Measurements from ENCODE around the gene DNAJB9. TPM values are rescaled to one million over a fixed set of nuclear protein-coding genes. Genes with fewer than 3 reads are reported as not detected.

The DNAJB9 gene
- polyA plus RNA-seq, 3 donors: 18.1 to 20.7 (median 18.4) TPM

DNA sequence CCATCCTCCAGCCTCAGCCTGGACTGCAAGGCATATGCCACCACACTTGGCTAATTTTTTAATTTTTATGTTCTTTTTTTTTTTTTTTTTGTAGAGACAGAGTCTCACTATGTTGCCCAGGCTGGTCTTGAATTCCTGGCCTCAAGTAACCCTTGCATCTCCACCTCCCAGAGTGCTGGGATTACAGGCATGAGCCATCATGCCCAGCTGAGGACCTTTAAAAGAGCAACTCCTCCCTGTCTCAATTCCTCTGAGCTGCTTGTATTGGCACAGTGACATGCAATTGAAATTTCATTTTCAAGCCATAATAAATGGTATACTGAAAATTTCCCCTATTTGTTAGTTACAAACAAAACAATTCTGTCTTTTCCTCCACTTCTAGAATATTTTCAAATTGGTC lies 19.5 kb downstream of the DNAJB9 start:
- Histone ChIP-seq H2AFZ (ENCODE audit: insufficient read depth, low read depth, low read length, poor library complexity, severe bottlenecking) (no peak overlapping the region), H3K4me1 (ENCODE audit: control insufficient read depth in 1 of 2, insufficient read depth in 2 of 2, low read length in 2 of 2) (no peaks in the 10 kb centered on the region), H3K9ac (ENCODE audit: insufficient read depth, low read length, poor library complexity, severe bottlenecking) (no peak overlapping the region), H3K36me3 (replicated peaks in 1 of 2; ENCODE audit: control insufficient read depth in 1 of 2, insufficient read depth in 2 of 2, low read length in 2 of 2) (no peaks in the 10 kb centered on the region), H3K9me3 (replicated peaks in 1 of 2; ENCODE audit: control insufficient read depth in 1 of 2, insufficient read depth in 1 of 2, low read length in 2 of 2) (no peaks in the 10 kb centered on the region), H4K20me1 (ENCODE audit: insufficient read depth, low read length) (no peaks in the 10 kb centered on the region), H3K79me2 (ENCODE audit: insufficient read depth, low read length) (no peaks in the 10 kb centered on the region), H3K4me3 (replicated peaks in 1 of 3; ENCODE audit: low read depth in 2 of 3, low read length in 3 of 3) (no peak overlapping the region), H3K4me2 (replicated peaks; ENCODE audit: extremely low read depth, low read length, poor library complexity, severe bottlenecking) (no peak overlapping the region), H3K27ac (ENCODE audit: low read depth in 1 of 2, low read length in 2 of 2) (no peak overlapping the region), H3K27me3 (ENCODE audit: control insufficient read depth in 2 of 2, insufficient read depth in 2 of 2, low read length in 2 of 2) (no peaks in the 10 kb centered on the region)
- Mint-ChIP-seq H3K36me3 (no peaks in the 10 kb centered on the region), H3K4me3 (no peak overlapping the region), H3K4me1 (no peaks in the 10 kb centered on the region), H3K27me3 (ENCODE audit: low read depth in 3 of 3) (peaks cover 0 to 6% (median 0%) of the 10 kb centered on the region in 3 donors), H3K9me3 (peaks cover 0 to 3% (median 0%) of the 10 kb centered on the region in 7 donors), H3K27ac (no peak overlapping the region)
- intact Hi-C loops (cut with micrococcal nuclease): no loop called here
- DNase-seq: no peak
- TF ChIP-seq, protein P1, sequence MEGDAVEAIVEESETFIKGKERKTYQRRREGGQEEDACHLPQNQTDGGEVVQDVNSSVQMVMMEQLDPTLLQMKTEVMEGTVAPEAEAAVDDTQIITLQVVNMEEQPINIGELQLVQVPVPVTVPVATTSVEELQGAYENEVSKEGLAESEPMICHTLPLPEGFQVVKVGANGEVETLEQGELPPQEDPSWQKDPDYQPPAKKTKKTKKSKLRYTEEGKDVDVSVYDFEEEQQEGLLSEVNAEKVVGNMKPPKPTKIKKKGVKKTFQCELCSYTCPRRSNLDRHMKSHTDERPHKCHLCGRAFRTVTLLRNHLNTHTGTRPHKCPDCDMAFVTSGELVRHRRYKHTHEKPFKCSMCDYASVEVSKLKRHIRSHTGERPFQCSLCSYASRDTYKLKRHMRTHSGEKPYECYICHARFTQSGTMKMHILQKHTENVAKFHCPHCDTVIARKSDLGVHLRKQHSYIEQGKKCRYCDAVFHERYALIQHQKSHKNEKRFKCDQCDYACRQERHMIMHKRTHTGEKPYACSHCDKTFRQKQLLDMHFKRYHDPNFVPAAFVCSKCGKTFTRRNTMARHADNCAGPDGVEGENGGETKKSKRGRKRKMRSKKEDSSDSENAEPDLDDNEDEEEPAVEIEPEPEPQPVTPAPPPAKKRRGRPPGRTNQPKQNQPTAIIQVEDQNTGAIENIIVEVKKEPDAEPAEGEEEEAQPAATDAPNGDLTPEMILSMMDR (IDR thresholded peaks at IDR 0.05): no peak

DNA sequence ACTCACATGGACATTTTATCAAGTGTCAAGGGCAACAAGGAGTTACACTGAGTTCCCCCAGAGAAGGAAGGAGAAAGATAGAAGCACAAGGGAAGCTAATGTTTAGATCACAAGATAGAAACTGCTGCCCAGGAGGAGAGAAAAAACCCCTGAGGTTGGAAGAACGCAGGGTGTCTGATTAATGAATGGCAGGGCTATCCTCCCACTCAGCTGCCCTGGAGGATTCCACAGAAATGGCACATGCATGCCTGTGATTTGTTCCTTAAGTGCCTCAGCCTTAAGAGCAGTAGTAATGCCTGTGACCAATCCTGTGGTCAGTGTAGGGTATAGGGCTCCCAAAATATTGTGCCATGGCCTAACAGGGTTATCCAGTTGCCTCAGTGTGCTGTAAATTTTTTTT lies 20.2 kb downstream of the DNAJB9 start:
- Histone ChIP-seq H4K20me1 (ENCODE audit: insufficient read depth, low read length) (no peaks in the 10 kb centered on the region), H3K27me3 (ENCODE audit: control insufficient read depth in 2 of 2, insufficient read depth in 2 of 2, low read length in 2 of 2) (no peaks in the 10 kb centered on the region), H3K9me3 (replicated peaks in 1 of 2; ENCODE audit: control insufficient read depth in 1 of 2, insufficient read depth in 1 of 2, low read length in 2 of 2) (no peaks in the 10 kb centered on the region), H3K36me3 (replicated peaks in 1 of 2; ENCODE audit: control insufficient read depth in 1 of 2, insufficient read depth in 2 of 2, low read length in 2 of 2) (no peaks in the 10 kb centered on the region), H3K79me2 (ENCODE audit: insufficient read depth, low read length) (no peaks in the 10 kb centered on the region), H2AFZ (ENCODE audit: insufficient read depth, low read depth, low read length, poor library complexity, severe bottlenecking) (no peak overlapping the region), H3K4me2 (replicated peaks; ENCODE audit: extremely low read depth, low read length, poor library complexity, severe bottlenecking) (no peak overlapping the region), H3K4me1 (ENCODE audit: control insufficient read depth in 1 of 2, insufficient read depth in 2 of 2, low read length in 2 of 2) (no peaks in the 10 kb centered on the region), H3K4me3 (replicated peaks in 1 of 3; ENCODE audit: low read depth in 2 of 3, low read length in 3 of 3) (no peak overlapping the region), H3K27ac (ENCODE audit: low read depth in 1 of 2, low read length in 2 of 2) (no peak overlapping the region), H3K9ac (ENCODE audit: insufficient read depth, low read length, poor library complexity, severe bottlenecking) (no peak overlapping the region)
- Mint-ChIP-seq H3K27me3 (ENCODE audit: low read depth in 3 of 3) (peaks cover 0 to 6% (median 0%) of the 10 kb centered on the region in 3 donors), H3K9me3 (peaks cover 0 to 3% (median under 1%) of the 10 kb centered on the region in 7 donors), H3K27ac (no peak overlapping the region), H3K4me1 (no peaks in the 10 kb centered on the region), H3K36me3 (no peaks in the 10 kb centered on the region), H3K4me3 (no peak overlapping the region)
- DNase-seq: no peak
- 80% methylated on average over 1 of the region's 1 CpG for WGBS (ENCODE audit: insufficient coverage)
- intact Hi-C loops (cut with micrococcal nuclease): no loop called here
- TF ChIP-seq, protein P1 (IDR thresholded peaks at IDR 0.05): no peak

Measured in CD14-positive monocyte (primary cell).